Panc1 (cell line): ENCODE results near the gene SOX8. TPM values are rescaled to one million over a fixed set of nuclear protein-coding genes. Genes with fewer than 3 reads are reported as not detected.

Source experiments
- ATAC-seq: fragments of 200-7000 bp; cut with Tn5 transposase; 2 replicates; pipeline ENCODE4 v1.9.1; 2020; ENCODE audit warnings: mild to moderate bottlenecking, moderate library complexity
- BruUV-seq: library from RNA; stranded (reverse); fragments of 400-500 nt; replicated peaks from 2 replicates; lab custom pipeline; 2021; lab: Mats Ljungman, UMichigan
- CTCF ChIA-PET: fragments of 300-600 bp; sonication (Branson Sonifier 250); formaldehyde crosslinking; loops from one replicate; lab custom pipeline; 2022; ENCODE audit warnings: antibody characterized with exemption; lab: Charles Lee
- POLR2A ChIA-PET: fragments of 300-600 bp; sonication (Branson Sonifier 250); formaldehyde crosslinking; loops from one replicate; lab custom pipeline; 2022; ENCODE audit warnings: antibody characterized with exemption; lab: Charles Lee
- DNase-seq: peaks from one replicate; pipeline ENCODE4 v3.0.0-alpha.2; 2010; ENCODE audit warnings: low read depth, low spot score
- H3K27ac ChIP-seq: 2 replicates; pipeline ENCODE4 v1.5.1; 2011; ENCODE audit warnings: mild to moderate bottlenecking, low read length, inconsistent platforms
- H3K27me3 ChIP-seq: fragments of 200-500 bp; sonication (Bioruptor generic); 2 replicates; pipeline ENCODE4 v1.6.0; 2014; ENCODE audit warnings: low read length, inconsistent platforms; ENCODE audit not compliant: control insufficient read depth, insufficient read depth
- H3K36me3 ChIP-seq: fragments of 200-500 bp; sonication (Bioruptor generic); 2 replicates; pipeline ENCODE4 v1.5.1; 2014; ENCODE audit warnings: inconsistent platforms, mild to moderate bottlenecking, low read length, moderate library complexity; ENCODE audit not compliant: control insufficient read depth, insufficient read depth
- H3K4me1 ChIP-seq: 2 replicates; pipeline ENCODE4 v1.5.1; 2011; ENCODE audit warnings: inconsistent platforms, mild to moderate bottlenecking, low read length, moderate library complexity; ENCODE audit not compliant: control insufficient read depth, insufficient read depth
- H3K4me3 ChIP-seq, 2 experiments: 2 replicates each; pipeline ENCODE4 v1.5.1; 2011 to 2012; ENCODE audit warnings: low read depth in 2 of 2, low read length in 2 of 2, mild to moderate bottlenecking in 2 of 2, inconsistent platforms in 1 of 2, moderate library complexity in 1 of 2
- H3K9me3 ChIP-seq: fragments of 200-500 bp; sonication (Bioruptor generic); 2 replicates; pipeline ENCODE4 v1.5.1; 2014; ENCODE audit warnings: low read depth, mild to moderate bottlenecking, inconsistent platforms, low read length, moderate library complexity; ENCODE audit not compliant: control insufficient read depth, insufficient read depth
- CTCF ChIP-seq: fragments of 450-650 bp; IDR thresholded peaks from 2 replicates; pipeline ENCODE4 v1.5.1; 2017; ENCODE audit warnings: mild to moderate bottlenecking
- POLR2AphosphoS5 ChIP-seq: IDR thresholded peaks from 2 replicates; pipeline ENCODE4 v1.6.1; 2012; ENCODE audit warnings: mild to moderate bottlenecking, low read depth, low read length, moderate library complexity
- SIN3A ChIP-seq: IDR thresholded peaks from 2 replicates; pipeline ENCODE4 v1.6.1; 2012; ENCODE audit warnings: low read depth, mild to moderate bottlenecking, low read length, moderate library complexity, borderline replicate concordance; ENCODE audit not compliant: insufficient read depth
- TCF7L2 ChIP-seq: IDR thresholded peaks from 2 replicates; pipeline ENCODE4 v1.6.1; 2011; ENCODE audit warnings: mild to moderate bottlenecking, low read depth, low read length, inconsistent platforms
- in situ Hi-C: cut with HindIII; loops from 2 replicates; pipeline ENCODE4 v1.10.0; 2016; ENCODE audit warnings: low sequenced_read_pairs, low pct_unique_long_range_greater_than_20kb
- intact Hi-C: fragments of 100-400 bp; cut with micrococcal nuclease; formaldehyde crosslinking; loops from one replicate; pipeline ENCODE4 v1.10.0; 2022; ENCODE audit not compliant: unreplicated experiment
- total RNA-seq: library from RNA; stranded (reverse); gene quantifications from one replicate; pipeline ENCODE4 v1.2.1, GENCODE V29; 2021; ENCODE audit not compliant: unreplicated experiment
- TF ChIP-seq, protein P1 (sequence below), 2 experiments: IDR thresholded peaks; 2 replicates each; pipeline ENCODE4 v1.6.1; 2011 to 2012; ENCODE audit warnings: low read depth in 2 of 2, control low read depth in 1 of 2, low read length in 1 of 2, mild to moderate bottlenecking in 1 of 2, moderate library complexity in 1 of 2; ENCODE audit not compliant: insufficient read depth in 1 of 2

SOX8 gene
- total RNA-seq, 1 experiment from 2014 or later: 1.8 TPM

GRCh38 chr16:989354-989814 is 7.8 kb downstream of the SOX8 start (continued):
- TF ChIP-seq TCF7L2: no peak

DNA sequence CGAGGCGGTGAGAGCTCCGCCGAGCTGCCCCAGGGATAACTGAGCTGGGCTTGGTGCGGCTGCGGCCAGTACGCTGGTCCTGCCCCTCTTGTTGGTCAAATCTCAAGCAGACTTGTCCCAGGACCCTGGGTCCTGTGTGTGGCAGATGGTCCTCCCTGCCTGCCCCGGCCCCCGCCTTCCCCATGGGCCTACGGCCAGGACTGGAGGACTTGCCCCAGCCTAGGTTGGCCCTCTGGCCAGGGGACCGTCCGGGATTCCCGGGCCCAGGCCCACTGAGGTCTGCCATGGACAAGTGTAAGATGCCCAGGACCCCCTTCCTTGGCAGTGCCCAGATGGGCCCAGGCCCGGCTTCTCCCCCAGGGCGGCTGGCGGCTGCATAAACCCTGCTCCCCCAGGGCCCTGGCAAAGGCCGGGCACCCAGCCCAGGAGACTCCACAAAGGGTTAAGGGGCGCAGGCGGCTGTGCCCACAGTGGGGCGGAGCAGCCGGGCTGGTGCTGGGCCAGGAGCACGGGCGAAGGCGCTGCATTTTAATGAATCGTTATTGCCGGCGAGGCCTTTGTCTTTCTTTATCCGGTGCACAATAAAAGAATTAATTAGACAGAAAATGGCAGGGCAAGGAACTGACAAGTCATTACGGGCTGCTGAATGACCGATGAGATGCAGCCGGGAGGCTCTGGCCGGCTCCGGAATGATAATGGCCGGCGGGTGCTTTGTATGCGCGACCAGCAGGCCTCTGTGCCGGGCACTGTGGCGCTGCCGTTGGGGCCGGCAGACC is 9.1 kb downstream of the SOX8 start:
- no peaks in the 10 kb centered on the region for H3K36me3 ChIP-seq
- POLR2A ChIA-PET: no interaction called here
- intact Hi-C loops (no loop called here), in situ Hi-C loops (no loop called here)
- no TSS peak for BruUV-seq
- DNase-seq (no peak), ATAC-seq (no peak)
- H3K9me3 ChIP-seq: no peaks in the 10 kb centered on the region
- no peaks in the 10 kb centered on the region; the same call in 1 of the 2 replicates for H3K27me3 ChIP-seq
- no peak overlapping the region for H3K27ac ChIP-seq
- CTCF ChIA-PET: no interaction called here
- no peak for TF ChIP-seq SIN3A
- no peak for TF ChIP-seq POLR2AphosphoS5
- no peak for TF ChIP-seq TCF7L2
- TF ChIP-seq CTCF: no peak
- TF ChIP-seq, protein P1, sequence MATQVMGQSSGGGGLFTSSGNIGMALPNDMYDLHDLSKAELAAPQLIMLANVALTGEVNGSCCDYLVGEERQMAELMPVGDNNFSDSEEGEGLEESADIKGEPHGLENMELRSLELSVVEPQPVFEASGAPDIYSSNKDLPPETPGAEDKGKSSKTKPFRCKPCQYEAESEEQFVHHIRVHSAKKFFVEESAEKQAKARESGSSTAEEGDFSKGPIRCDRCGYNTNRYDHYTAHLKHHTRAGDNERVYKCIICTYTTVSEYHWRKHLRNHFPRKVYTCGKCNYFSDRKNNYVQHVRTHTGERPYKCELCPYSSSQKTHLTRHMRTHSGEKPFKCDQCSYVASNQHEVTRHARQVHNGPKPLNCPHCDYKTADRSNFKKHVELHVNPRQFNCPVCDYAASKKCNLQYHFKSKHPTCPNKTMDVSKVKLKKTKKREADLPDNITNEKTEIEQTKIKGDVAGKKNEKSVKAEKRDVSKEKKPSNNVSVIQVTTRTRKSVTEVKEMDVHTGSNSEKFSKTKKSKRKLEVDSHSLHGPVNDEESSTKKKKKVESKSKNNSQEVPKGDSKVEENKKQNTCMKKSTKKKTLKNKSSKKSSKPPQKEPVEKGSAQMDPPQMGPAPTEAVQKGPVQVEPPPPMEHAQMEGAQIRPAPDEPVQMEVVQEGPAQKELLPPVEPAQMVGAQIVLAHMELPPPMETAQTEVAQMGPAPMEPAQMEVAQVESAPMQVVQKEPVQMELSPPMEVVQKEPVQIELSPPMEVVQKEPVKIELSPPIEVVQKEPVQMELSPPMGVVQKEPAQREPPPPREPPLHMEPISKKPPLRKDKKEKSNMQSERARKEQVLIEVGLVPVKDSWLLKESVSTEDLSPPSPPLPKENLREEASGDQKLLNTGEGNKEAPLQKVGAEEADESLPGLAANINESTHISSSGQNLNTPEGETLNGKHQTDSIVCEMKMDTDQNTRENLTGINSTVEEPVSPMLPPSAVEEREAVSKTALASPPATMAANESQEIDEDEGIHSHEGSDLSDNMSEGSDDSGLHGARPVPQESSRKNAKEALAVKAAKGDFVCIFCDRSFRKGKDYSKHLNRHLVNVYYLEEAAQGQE (IDR thresholded peaks at IDR 0.05; ENCODE audit: insufficient read depth in 1 of 2, low read depth in 2 of 2, low read length in 1 of 2): no peak
- H3K4me3 ChIP-seq: no peak overlapping the region
- H3K4me1 ChIP-seq: no peaks in the 10 kb centered on the region

DNA sequence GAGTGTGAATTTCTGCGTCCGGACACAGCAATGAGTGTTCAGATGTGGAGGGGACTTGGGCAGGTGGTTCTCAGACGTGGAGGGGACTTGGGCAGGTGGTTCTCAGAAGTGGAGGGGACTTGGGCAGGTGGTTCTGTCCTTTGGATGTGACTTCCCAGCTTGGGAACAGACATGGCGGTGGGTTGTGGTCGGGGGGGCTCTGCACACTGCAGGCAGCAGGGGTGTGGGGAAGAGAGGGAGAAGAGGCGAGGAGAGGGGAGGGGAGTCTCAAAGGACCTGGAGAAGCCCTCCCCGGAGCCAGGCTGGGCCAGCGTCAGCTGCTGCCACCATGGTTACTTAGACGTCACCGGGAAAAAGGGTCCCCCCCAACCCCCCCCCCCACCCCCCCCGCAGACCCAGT is 9.8 kb downstream of the SOX8 start:
- no peak for TF ChIP-seq POLR2AphosphoS5
- intact Hi-C loops: no loop called here
- Histone ChIP-seq H3K4me3 (no peak overlapping the region), H3K4me1 (no peaks in the 10 kb centered on the region), H3K27ac (no peak overlapping the region), H3K27me3 (no peaks in the 10 kb centered on the region; the same call in 1 of the 2 replicates), H3K9me3 (no peaks in the 10 kb centered on the region), H3K36me3 (no peaks in the 10 kb centered on the region)
- ATAC-seq: no peak
- no TSS peak for BruUV-seq
- POLR2A ChIA-PET: no interaction called here
- in situ Hi-C loops: no loop called here
- CTCF ChIA-PET: no interaction called here
- DNase-seq: no peak
